Measurements from ENCODE around the gene MEIS1. TPM values are rescaled to one million over a fixed set of nuclear protein-coding genes. Genes with fewer than 3 reads are reported as not detected.

The MEIS1 gene
- total and polyA plus RNA-seq, 11 donors, result 12.9 to 55.7 (median 41.8) TPM

GRCh38 chr2:66574701-66575624 lies 140.0 kb downstream of the MEIS1 start:
- no peak for TF ChIP-seq POLR2A (IDR thresholded peaks at IDR 0.05)
- TF ChIP-seq, protein P1, sequence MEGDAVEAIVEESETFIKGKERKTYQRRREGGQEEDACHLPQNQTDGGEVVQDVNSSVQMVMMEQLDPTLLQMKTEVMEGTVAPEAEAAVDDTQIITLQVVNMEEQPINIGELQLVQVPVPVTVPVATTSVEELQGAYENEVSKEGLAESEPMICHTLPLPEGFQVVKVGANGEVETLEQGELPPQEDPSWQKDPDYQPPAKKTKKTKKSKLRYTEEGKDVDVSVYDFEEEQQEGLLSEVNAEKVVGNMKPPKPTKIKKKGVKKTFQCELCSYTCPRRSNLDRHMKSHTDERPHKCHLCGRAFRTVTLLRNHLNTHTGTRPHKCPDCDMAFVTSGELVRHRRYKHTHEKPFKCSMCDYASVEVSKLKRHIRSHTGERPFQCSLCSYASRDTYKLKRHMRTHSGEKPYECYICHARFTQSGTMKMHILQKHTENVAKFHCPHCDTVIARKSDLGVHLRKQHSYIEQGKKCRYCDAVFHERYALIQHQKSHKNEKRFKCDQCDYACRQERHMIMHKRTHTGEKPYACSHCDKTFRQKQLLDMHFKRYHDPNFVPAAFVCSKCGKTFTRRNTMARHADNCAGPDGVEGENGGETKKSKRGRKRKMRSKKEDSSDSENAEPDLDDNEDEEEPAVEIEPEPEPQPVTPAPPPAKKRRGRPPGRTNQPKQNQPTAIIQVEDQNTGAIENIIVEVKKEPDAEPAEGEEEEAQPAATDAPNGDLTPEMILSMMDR (IDR thresholded peaks at IDR 0.05), result peak in 11 of 12 donors; percentile 28 to 63 (median 46)
- WGBS, 4 donors, result 0 to 1% (median 0%) methylated on average over 35 of the region's 35 CpGs
- peak; percentile 51 to 81 (median 71) for ATAC-seq
- H3K36me3 ChIP-seq, result peaks cover 0 to 20% (median 10%) of the 10 kb centered on the region in 9 donors
- no peaks in the 10 kb centered on the region for H3K9me3 ChIP-seq
- peak; percentile 46 to 68 (median 61) for DNase-seq
- peaks cover 0 to 35% (median 25%) of the 10 kb centered on the region in 12 donors for H3K4me1 ChIP-seq
- H3K4me3 ChIP-seq, result peak overlapping the region; percentile 27 to 66 (median 52)
- peaks cover 36 to 63% (median 46%) of the 10 kb centered on the region in 9 donors for H3K27me3 ChIP-seq
- intact Hi-C loops (cut with DNase I), result loop anchor here (1.0 to 10.0 kb wide), 17 partner anchors 128 to 1272 kb away; partner anchors contain the start of gene MEIS1 (in 4 of the 10)
- peak overlapping the region in 5 of 12 donors; percentile 27 to 97 (median 53) for H3K27ac ChIP-seq

GRCh38 chr2:66575625-66576310 lies 140.8 kb downstream of the MEIS1 start:
- DNase-seq (peak in 4 of 5 donors; percentile 28 to 56 (median 34)), ATAC-seq (peak; percentile 25 to 53 (median 41))
- peaks cover 0 to 35% (median 25%) of the 10 kb centered on the region in 12 donors for H3K4me1 ChIP-seq
- peak overlapping the region; percentile 27 to 66 (median 52) for H3K4me3 ChIP-seq
- H3K9me3 ChIP-seq, result no peaks in the 10 kb centered on the region
- 0 to 1% (median 1%) methylated on average over 23 to 53 of the region's 53 CpGs for WGBS, 4 donors
- peaks cover 0 to 16% (median 9%) of the 10 kb centered on the region in 9 donors for H3K36me3 ChIP-seq
- intact Hi-C loops (cut with DNase I), result loop anchor here in 9 of 10 donors (1.0 to 10.0 kb wide), 15 partner anchors 128 to 1272 kb away; partner anchors contain the start of gene MEIS1 (in 4 of the 9)
- peaks cover 44 to 71% (median 54%) of the 10 kb centered on the region in 9 donors for H3K27me3 ChIP-seq
- H3K27ac ChIP-seq, result peak overlapping the region in 2 of 12 donors; percentile 27 to 97
- no peak for TF ChIP-seq POLR2A (IDR thresholded peaks at IDR 0.05)
- TF ChIP-seq, protein P1 (IDR thresholded peaks at IDR 0.05), result peak in 1 of 12 donors; percentile 4

DNA sequence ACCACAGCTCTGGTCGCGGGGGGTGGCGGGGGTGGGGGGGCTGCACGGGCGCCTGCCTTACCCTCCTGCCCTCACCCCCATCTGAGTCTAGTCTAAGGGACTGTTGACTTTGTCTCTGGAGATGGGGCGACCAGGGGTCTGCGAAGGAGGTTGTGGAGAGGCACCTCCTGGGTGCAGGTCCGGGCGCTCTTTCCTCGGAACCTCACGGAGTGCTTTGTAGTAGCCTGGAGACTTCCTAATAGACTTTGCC lies 141.3 kb downstream of the MEIS1 start:
- no peak for DNase-seq
- Histone ChIP-seq H3K27ac (peak overlapping the region in 1 of 12 donors; percentile 97), H3K36me3 (peaks cover 0 to 11% (median 7%) of the 10 kb centered on the region in 9 donors), H3K4me1 (peaks cover 0 to 39% (median 25%) of the 10 kb centered on the region in 12 donors), H3K27me3 (peaks cover 47 to 76% (median 59%) of the 10 kb centered on the region in 9 donors), H3K4me3 (peak overlapping the region; percentile 27 to 66 (median 52)), H3K9me3 (no peaks in the 10 kb centered on the region)
- peak in 1 of 4 donors; percentile 8 for ATAC-seq
- intact Hi-C loops (cut with DNase I), result loop anchor here in 8 of 10 donors (2.0 to 10.0 kb wide), 10 partner anchors 129 to 1271 kb away; partner anchors contain the start of gene MEIS1 (in 1 of the 8)
- 0 to 4% (median 3%) methylated on average over 4 to 11 of the region's 11 CpGs for WGBS, 4 donors
- no peak for TF ChIP-seq POLR2A (IDR thresholded peaks at IDR 0.05)
- TF ChIP-seq, protein P1 (IDR thresholded peaks at IDR 0.05), result no peak
